ENCODE results near the gene SNAPC5.

The SNAPC5 gene

DNA sequence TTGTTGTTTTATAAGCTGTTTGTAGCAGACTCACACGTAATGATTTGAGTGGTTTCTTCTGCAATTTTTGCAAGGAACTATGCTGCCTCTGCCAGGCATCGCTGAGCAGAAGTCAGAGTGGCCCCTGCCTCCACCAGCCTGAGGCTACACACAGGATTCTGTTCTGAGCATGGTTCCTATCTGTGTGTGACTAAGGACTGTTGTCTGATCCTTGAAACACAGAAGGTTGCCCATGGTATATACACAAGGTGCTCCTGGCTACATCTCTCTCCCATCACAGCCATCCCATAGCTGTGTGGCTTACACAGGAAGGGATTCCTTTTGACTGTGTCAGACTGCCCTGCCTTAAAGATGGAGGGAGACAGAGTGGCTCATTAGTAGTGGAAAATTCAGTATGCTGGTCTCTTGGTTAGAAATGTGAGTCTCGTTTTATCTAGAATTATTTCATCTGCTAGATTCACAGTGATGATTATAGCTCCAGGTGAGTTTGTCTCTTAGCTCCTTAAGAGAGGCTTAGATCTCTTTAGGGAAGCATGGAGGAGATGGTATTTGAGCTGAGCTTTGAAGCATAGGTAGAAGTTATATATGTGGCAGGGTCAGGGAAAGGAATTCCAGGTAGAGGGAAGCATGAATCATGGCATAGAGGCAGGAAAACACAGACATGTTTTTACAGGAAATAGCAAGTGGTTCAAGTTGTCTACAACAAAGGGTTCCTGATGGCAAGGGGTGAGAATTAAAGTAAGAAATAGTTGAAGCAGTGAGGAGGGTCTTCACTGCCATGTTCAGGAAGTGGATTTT is 37.5 kb downstream of the SNAPC5 start:
- no peak for DNase-seq (ENCODE audit: low read depth, low spot score)

DNA sequence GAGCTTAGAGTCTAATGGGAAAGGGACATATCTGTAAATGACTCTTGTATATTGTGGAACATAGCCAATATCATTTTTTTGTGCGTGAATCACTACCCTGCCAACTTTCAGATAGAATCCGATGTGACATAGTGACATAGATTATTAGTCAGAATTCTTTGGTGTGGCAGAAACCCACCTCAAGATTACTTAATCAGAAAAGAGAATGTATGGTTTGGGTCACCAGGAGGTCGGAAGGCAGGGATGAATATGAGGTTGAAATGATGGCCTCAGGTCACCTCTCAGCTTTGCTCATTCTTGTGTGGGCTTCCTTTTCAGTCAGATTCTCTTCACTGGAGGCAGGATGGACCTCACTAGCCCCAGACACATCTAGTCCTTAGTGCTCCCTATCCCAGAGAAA is 41.4 kb downstream of the SNAPC5 start:
- DNase-seq (ENCODE audit: low read depth, low spot score): no peak

- no peak for DNase-seq (ENCODE audit: low read depth, low spot score)
Observed at GRCh38 chr15:66454143-66454542, 43.4 kb downstream of the SNAPC5 start.

DNA sequence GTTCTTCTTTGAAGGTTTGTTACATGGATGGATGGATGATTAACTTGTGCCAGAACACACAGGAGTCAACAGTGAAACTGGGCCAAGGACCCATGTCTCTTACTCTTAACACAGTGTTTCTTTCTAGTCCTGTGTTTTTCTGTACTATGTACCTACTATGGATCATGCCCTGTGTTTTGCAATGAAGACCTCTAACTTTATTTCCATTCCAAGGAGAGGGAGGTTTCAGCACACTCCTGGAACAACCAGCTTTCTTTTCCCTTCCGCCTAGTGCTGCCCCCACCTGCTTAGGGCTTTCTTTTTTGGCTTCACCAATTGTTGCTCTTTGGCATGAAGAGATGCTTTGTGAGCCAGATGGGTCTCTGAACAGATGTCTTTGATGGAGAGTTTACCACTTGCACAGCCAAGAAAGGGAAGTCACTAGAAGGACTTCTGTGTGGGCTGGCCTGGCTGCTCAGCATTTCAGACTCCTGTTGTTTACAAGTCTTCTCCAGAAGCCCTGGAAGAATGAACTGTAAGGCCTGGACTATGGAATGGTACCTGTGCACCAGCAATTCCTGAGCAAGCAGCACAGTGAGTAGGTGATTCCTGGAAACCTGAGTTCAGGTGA is 44.5 kb downstream of the SNAPC5 start:
- DNase-seq (ENCODE audit: low read depth, low spot score): no peak

DNA sequence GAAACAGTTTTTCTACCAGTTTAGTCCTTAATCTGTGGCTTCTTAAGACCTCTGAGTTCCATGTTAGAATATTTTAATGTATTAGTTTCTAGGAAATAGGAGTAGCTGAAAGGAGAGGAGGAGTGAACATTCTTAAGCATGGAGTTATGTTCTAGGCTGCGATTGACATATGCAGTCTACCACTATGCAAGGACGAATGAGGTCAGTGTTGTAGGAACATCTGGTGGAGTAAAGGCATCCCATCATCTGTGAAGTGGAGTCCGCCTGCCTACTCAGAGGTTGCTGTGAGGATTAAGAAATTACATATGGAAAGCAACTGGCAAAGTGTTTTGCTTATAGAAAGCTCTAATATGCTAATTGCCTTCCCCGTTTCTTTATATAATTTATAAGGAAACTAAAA is 45.1 kb downstream of the SNAPC5 start:
- DNase-seq (ENCODE audit: low read depth, low spot score): no peak
